Activated naive CD8-positive, alpha-beta T cell treated with anti-CD3 and anti-CD28 coated beads for 36 hours (primary cell): ENCODE data around the gene PGS1. TPM values are rescaled to one million over a fixed set of nuclear protein-coding genes. Genes with fewer than 3 reads are reported as not detected.

Experiments
- DNase-seq: peaks from one replicate; pipeline ENCODE4 v3.0.0; 2021
- H3K27ac Mint-ChIP-seq: one replicate; pipeline ENCODE4 v1.8.0; 2022; ENCODE audit warnings: mild to moderate bottlenecking, moderate library complexity, mixed read lengths
- H3K27me3 Mint-ChIP-seq: one replicate; pipeline ENCODE4 v1.8.0; 2022; ENCODE audit warnings: mild to moderate bottlenecking, mixed read lengths
- H3K36me3 Mint-ChIP-seq: one replicate; pipeline ENCODE4 v1.8.0; 2021; ENCODE audit warnings: mild to moderate bottlenecking, mixed read lengths
- H3K4me1 Mint-ChIP-seq: one replicate; pipeline ENCODE4 v1.8.0; 2021; ENCODE audit warnings: mixed read lengths
- H3K4me3 Mint-ChIP-seq: one replicate; pipeline ENCODE4 v1.8.0; 2022; ENCODE audit warnings: mild to moderate bottlenecking, moderate library complexity, mixed read lengths
- H3K9me3 Mint-ChIP-seq: one replicate; pipeline ENCODE4 v1.8.0; 2022; ENCODE audit warnings: mixed read lengths
- total RNA-seq, 2 experiments: library from RNA; stranded (reverse); gene quantifications; one replicate each; pipeline ENCODE4 v1.2.3, GENCODE V29; 2021

PGS1 gene
- total RNA-seq, 2 experiments from 2014 or later = 39.1 to 43.7 TPM

DNA sequence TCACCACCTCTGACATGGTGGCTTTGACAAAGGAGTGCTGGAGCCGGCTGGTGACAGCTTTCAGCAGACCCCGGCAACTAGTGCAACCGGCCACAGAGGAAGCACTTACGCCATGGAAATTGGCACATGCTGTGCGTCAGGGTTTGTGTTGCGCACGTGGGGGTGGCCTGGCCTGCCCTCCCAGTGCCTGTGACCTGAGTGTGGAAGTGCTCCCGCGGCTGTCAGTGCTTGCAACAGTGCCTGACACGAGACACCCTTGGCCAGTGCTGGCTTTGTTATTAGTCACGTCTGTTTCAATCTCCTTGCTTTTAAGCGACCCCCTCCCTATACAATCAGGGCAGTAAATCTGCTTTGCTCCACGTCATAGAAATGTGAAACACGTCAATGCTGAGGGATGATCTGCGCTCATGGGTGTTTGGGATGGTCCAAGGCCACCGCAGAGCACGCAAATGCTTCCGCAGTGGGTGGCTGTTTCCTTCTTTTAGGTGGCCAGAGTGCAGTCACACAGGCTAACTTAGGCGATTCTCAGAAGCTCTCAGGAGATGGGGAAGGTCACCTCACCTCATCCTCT lies 64.3 kb downstream of the PGS1 start:
- no peak for DNase-seq
- Mint-ChIP-seq H3K27ac (no peak overlapping the region), H3K4me1 (no peaks in the 10 kb centered on the region), H3K27me3 (no peaks in the 10 kb centered on the region), H3K9me3 (peaks cover 2% of the 10 kb centered on the region), H3K4me3 (no peak overlapping the region), H3K36me3 (no peaks in the 10 kb centered on the region)

DNA sequence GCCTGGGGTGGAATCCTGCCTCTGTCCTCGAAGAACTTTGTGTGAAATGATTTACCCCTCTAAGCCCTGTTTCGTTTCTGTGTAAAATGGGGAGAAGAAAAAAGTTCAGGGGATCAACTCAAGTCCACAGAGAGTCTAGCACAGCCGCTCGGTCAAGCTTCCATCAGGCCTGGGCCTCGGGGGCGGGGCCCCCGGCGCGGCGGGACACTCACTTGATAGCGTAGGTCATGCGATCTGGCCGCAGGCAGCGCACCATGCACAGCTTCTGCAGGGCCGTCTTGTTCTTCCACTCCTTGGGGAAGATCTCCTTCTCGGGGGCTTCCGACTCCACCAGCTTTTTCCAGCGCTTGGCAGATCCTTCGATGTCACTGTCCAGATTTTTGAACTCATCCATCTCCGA lies 65.9 kb downstream of the PGS1 start:
- no peak overlapping the region for H3K4me3 Mint-ChIP-seq
- H3K9me3 Mint-ChIP-seq = no peaks in the 10 kb centered on the region
- no peaks in the 10 kb centered on the region for H3K27me3 Mint-ChIP-seq
- no peak for DNase-seq
- H3K27ac Mint-ChIP-seq = no peak overlapping the region
- H3K4me1 Mint-ChIP-seq = no peaks in the 10 kb centered on the region
- no peaks in the 10 kb centered on the region for H3K36me3 Mint-ChIP-seq

DNA sequence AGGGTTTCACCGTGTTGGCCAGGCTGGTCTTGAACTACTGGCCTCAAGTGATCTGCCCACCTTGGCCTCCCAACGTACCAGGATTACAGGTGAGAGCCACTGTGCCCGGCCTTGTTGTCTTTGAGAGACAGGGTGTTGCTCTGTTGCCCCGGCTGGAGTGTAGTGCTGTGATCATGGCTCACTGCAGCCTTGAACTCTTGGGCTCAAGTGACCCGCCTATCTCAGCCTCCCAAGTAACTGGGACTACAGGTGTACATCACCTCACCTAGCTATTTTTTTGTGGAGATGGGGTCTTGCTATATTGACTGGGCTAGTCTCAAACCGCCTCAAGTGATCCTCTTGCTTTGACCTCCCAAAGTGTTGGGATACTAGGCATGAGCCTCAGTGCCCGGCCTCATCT lies 68.4 kb downstream of the PGS1 start:
- Mint-ChIP-seq H3K4me1 (peaks cover 2% of the 10 kb centered on the region), H3K9me3 (no peaks in the 10 kb centered on the region), H3K36me3 (no peaks in the 10 kb centered on the region), H3K4me3 (no peak overlapping the region), H3K27ac (no peak overlapping the region), H3K27me3 (no peaks in the 10 kb centered on the region)
- DNase-seq = no peak

DNA sequence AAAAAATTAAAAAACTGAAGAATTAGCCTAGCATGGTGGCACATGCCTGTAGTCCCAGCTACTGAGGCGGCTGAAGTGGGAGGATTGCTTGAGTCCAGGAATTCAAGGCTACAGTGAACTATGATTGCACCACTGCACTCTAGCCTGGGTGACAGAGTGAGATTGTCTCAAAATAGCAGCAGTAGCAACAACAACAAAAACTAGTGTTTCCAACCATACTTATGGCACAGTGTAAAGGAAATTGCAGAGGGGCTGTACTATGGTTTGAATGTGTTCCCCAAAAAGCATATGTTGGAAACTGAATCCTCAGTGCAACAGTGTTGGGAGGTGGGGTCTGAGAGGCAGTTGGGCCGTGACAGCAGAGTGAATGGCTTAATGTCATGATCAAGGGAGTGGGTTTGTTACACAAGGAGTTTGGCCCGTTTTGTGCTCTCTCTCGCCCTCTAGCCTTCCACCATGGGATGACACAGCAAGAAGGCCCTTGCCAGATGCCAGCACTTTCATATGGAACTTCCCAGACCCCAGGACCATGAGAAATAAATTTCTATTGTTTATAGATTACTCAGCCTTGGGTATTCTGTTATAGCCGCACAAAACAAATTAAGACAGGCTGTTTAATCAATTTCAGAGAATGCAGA lies 70.0 kb downstream of the PGS1 start:
- no peaks in the 10 kb centered on the region for H3K36me3 Mint-ChIP-seq
- H3K4me1 Mint-ChIP-seq = peaks cover 2% of the 10 kb centered on the region
- H3K9me3 Mint-ChIP-seq = no peaks in the 10 kb centered on the region
- H3K27me3 Mint-ChIP-seq = no peaks in the 10 kb centered on the region
- H3K27ac Mint-ChIP-seq = no peak overlapping the region
- H3K4me3 Mint-ChIP-seq = no peak overlapping the region
- DNase-seq = no peak

DNA sequence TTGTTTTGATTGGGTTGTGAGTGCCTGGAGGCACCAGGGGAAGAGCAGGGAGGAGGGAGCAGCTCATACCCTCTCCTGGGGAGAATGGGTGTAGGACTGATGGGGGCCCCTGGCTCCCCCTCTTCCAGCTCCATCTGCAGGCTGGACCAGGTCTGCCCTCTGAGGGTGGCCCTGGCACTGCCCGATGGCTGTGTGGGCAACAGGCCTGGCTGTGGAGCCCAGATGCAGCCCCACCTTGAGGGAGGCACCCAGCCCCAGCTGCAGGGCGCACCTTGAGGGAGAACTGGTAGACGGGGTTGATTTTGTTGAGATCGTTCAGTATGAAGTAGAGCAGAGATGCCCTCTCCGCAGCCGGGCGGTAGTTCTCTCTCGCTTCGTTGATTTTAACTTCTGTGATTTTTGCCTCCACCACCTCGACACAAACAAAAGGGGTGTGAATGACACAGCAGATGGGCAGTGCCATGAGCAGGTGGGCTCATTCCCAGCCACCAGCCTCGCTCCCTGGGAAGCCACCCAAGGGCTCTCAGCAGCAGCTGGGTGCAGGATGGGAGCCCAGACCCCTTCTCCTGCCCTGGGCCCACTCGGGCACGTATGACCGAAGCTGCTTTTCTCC lies 71.6 kb downstream of the PGS1 start:
- no peaks in the 10 kb centered on the region for H3K36me3 Mint-ChIP-seq
- peaks cover 2% of the 10 kb centered on the region for H3K4me1 Mint-ChIP-seq
- no peak overlapping the region for H3K27ac Mint-ChIP-seq
- H3K4me3 Mint-ChIP-seq = no peak overlapping the region
- no peaks in the 10 kb centered on the region for H3K9me3 Mint-ChIP-seq
- H3K27me3 Mint-ChIP-seq = no peaks in the 10 kb centered on the region
- DNase-seq = no peak

DNA sequence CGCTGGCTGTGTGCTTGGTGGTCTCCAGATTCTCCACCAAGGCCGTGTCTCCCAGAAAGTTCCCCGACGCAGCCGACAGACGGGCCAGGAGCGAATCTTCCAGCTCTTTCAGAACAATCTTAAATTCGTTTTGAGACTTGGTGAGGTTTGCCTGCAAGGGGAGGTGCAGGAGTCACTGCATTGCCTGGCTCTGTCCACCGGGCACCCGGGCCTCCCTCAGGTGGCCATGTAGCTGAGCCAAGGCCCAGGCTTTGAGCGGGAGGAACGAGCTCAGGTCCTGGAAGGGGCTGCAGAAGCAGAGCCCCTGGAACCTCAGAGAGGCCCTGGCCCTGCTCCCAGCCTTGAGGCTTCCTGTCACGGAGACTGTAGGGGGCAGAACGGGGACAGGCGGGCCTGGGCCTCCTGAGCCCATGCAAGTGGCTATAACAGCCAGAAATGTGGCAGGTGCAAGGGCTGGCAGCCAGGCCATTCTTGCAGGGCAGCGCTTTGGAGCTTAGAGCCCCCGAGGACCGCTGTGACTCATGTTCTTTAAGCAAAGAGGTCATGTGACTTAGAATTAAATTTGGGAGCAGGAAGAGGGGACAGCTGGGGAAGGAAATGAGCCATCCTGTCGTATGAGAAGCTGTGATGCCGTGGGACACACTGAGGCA lies 72.4 kb downstream of the PGS1 start:
- Mint-ChIP-seq H3K36me3 (no peaks in the 10 kb centered on the region), H3K4me3 (no peak overlapping the region), H3K27me3 (no peaks in the 10 kb centered on the region), H3K27ac (no peak overlapping the region), H3K9me3 (no peaks in the 10 kb centered on the region), H3K4me1 (peaks cover 2% of the 10 kb centered on the region)
- no peak for DNase-seq

DNA sequence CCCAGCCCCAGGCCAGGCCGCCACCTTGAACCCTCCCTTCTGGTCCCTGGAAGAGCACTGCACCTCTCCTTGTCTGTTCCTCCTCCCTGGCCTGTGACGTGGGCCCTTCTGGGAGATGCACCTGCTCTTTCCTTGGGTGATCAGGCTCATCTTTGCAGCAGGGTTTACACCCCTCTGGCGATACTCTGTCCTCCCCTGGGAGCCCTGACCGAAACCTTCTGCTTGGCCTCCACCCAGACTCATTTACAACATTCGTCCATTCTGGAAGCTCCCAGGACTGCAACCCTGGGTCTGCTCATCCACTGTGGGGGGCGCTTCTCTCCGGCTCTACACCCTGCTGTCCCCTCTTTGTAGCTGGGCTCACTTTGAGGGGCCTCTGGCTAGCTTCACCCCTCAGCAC lies 73.3 kb downstream of the PGS1 start:
- Mint-ChIP-seq H3K4me1 (peaks cover 2% of the 10 kb centered on the region), H3K9me3 (no peaks in the 10 kb centered on the region), H3K27me3 (no peaks in the 10 kb centered on the region), H3K4me3 (no peak overlapping the region), H3K27ac (no peak overlapping the region), H3K36me3 (no peaks in the 10 kb centered on the region)
- DNase-seq = no peak

DNA sequence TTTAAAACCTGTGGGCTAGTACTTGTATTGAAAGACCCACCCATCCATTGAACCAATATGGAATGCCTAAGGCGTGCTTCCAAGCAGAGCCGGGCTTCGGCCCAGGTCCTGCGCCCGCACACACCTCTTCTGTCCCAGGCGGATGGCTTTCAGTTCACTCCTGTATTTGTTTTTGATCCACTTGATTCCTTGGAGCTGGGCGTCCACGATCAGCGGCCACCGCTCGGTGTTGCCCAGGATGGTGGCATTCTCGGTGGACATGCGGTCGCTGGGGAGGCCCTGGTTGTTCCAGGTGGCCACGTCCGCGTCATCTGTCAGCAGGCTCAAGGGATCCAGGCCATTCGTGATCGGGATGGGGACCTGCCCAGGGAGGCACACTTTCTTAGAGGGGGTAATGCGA lies 75.9 kb downstream of the PGS1 start:
- Mint-ChIP-seq H3K27me3 (no peaks in the 10 kb centered on the region), H3K27ac (no peak overlapping the region), H3K4me3 (no peak overlapping the region), H3K4me1 (peaks cover 2% of the 10 kb centered on the region), H3K36me3 (no peaks in the 10 kb centered on the region), H3K9me3 (no peaks in the 10 kb centered on the region)
- no peak for DNase-seq

DNA sequence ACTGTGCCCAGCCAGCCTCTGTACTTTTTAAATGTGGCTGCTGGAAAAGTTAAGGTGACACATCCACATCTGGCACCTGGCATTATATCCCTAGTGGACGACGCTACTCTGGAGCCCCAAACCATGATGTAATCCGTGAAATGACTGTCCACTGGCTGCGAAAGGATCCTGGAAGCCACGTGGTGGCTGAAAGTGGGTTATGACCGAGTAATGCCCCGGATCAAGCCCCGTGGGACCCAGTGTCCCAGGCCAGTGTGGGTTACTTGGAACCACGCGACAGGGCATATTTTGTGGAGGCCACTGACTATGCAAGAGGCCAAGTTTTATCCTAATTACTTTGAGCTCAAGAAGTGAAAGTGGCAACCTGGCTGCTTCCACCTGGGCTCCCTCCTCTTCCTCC lies 79.6 kb downstream of the PGS1 start:
- no peak for DNase-seq
- no peaks in the 10 kb centered on the region for H3K4me1 Mint-ChIP-seq
- no peaks in the 10 kb centered on the region for H3K36me3 Mint-ChIP-seq
- H3K4me3 Mint-ChIP-seq = no peak overlapping the region
- H3K27ac Mint-ChIP-seq = no peak overlapping the region
- no peaks in the 10 kb centered on the region for H3K9me3 Mint-ChIP-seq
- no peaks in the 10 kb centered on the region for H3K27me3 Mint-ChIP-seq

DNA sequence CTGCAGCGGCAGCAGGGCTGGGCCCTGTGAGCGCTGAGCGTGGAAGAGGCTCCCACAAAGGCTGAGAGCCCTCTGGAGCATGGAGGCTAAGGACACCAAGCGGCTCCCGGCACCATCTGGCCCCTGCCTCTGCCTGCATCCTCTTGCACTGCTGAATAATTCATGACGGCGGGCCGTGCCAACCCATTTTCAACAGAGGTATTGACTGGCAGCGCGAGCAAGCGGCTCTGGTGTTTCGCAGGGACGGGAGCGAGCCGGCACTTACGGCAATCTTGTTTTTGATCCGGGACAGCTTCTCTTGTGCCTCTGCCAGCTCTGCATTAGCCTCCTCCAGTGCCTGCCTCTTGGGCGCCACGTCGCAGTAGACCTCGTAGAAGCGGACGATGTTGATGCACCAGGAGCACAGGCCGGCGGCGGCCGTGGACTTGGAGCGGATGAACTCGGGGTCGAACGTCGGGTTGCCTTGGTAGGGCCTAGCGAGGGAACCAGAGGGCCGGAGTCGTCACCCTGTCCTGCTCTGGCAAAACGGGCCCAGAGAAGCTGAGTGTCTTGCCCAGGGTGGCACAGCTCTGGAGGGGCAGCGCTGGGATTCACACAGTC lies 80.4 kb downstream of the PGS1 start:
- no peak for DNase-seq
- no peak overlapping the region for H3K4me3 Mint-ChIP-seq
- no peaks in the 10 kb centered on the region for H3K9me3 Mint-ChIP-seq
- H3K27me3 Mint-ChIP-seq = no peaks in the 10 kb centered on the region
- H3K4me1 Mint-ChIP-seq = no peaks in the 10 kb centered on the region
- no peaks in the 10 kb centered on the region for H3K36me3 Mint-ChIP-seq
- H3K27ac Mint-ChIP-seq = no peak overlapping the region

DNA sequence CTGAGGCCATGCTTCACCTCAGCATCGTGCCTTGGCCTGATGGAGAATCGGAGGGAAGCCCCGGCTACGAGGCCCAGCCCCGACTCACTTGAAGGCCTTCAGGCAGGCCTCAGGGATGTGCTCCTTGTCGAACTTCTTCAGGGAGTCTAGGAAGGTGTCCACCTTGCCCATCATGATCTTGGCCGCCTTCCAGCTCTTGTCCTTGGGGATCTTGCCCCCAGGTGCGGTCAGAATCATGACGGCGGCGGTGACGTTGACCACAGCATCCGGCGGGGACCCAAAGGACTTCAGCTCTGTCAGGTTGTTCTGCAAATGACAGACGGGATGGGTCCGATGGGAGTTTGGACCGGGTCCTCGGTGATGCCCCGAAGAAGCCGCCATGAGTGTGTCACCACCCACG lies 81.2 kb downstream of the PGS1 start:
- no peaks in the 10 kb centered on the region for H3K36me3 Mint-ChIP-seq
- H3K4me3 Mint-ChIP-seq = no peak overlapping the region
- DNase-seq = no peak
- H3K9me3 Mint-ChIP-seq = no peaks in the 10 kb centered on the region
- H3K4me1 Mint-ChIP-seq = no peaks in the 10 kb centered on the region
- no peak overlapping the region for H3K27ac Mint-ChIP-seq
- no peaks in the 10 kb centered on the region for H3K27me3 Mint-ChIP-seq

DNA sequence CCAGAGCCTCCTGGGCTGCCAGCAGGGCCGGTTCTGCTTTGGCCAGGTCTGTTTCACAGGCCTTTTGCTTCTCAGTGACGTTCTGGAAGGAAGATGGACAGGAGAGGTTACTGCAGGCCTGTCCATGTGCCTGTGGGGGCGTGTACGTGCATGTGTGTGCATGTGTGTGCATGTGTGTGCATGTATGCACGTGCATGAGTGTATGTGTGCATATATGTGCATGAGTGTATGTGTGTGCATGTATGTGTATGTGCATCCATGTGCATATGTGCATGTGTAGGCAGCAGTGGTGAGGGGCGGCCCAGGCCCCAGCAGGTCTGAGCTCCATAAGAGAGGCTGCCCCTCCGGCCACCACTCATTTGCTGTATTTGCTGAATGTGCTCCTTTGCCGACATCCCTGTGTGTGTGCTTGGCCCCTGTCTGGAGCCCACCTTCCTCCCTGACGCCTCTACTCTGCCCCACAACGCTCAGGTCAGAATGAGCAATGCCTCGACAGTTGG lies 81.8 kb downstream of the PGS1 start:
- no peaks in the 10 kb centered on the region for H3K4me1 Mint-ChIP-seq
- H3K27ac Mint-ChIP-seq = no peak overlapping the region
- H3K36me3 Mint-ChIP-seq = no peaks in the 10 kb centered on the region
- DNase-seq = no peak
- no peaks in the 10 kb centered on the region for H3K27me3 Mint-ChIP-seq
- H3K9me3 Mint-ChIP-seq = no peaks in the 10 kb centered on the region
- H3K4me3 Mint-ChIP-seq = no peak overlapping the region

DNA sequence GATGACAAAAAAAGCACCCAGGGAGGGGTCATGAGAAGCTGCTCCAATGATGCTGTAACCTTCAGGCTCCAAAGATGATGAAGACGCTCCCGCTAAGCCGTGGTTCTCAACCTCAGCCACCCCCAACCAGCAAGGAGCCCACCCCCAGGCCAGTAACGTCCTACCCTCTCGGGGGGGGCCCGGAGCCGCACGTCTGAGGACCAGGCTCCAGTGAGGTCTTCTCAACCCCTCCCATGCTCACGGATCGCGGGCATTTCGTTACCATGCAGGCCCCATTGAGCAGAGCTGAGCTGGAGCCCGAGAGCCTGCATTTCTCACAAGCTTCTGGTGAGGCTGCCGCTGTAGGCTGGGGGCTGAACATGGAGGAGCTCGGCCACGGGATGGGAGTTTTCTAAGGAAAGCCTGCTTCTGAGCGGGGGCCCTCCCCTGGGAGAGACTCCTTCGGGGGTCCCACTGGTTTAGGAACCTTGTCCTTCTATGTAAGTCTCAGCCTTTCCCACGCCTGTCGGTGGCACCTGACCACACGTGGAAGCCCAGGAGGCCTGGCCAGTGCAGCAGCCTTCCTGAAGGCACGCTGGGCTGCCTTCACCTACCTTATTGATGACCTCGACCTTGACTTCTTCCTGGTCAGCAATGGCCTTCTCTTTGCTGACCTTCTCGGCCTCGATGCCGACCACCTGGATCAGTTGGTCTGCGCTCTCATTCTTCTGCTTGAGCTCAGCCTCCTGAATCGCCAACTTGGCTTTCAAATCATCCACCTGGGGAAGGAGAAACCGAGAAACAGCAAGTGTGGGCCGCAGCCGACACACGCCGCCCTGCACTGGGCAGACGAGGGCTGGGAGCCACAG lies 82.7 kb downstream of the PGS1 start:
- no peaks in the 10 kb centered on the region for H3K36me3 Mint-ChIP-seq
- no peaks in the 10 kb centered on the region for H3K27me3 Mint-ChIP-seq
- no peak for DNase-seq
- H3K27ac Mint-ChIP-seq = no peak overlapping the region
- no peak overlapping the region for H3K4me3 Mint-ChIP-seq
- no peaks in the 10 kb centered on the region for H3K9me3 Mint-ChIP-seq
- no peaks in the 10 kb centered on the region for H3K4me1 Mint-ChIP-seq

DNA sequence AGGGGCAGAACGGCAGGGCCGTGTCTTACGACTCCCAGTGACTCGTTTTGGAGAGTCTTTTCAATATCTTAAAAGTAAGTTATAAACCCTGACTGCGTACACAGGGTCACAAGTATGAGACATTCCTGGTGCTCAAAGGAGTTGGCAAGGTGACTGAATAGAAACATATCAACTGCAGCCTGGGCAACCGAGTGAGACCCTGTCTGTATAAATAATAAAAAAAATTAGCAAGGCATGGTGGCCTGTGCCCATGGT lies 83.3 kb downstream of the PGS1 start:
- Mint-ChIP-seq H3K4me3 (no peak overlapping the region), H3K36me3 (no peaks in the 10 kb centered on the region), H3K27me3 (no peaks in the 10 kb centered on the region), H3K9me3 (no peaks in the 10 kb centered on the region), H3K4me1 (no peaks in the 10 kb centered on the region), H3K27ac (no peak overlapping the region)
- no peak for DNase-seq

DNA sequence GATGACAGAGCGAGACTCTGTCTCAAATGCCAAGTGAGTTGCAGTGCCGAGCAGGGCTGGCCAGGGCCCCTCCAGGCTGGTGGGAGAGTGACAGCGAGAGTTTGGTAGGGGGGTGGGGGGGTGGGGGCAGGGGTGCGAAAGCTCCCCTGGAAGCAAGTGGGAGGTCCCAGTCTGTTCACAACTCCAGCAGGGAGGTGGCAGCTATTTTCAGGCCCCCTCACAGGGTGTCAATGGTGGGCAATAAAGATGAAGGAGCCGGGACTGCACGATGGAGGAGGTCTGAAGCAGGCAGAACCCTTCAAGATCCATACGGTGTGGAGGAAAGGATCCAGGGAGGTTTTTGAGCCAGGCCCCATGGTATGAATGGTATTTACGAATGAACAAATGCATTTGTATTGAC lies 83.7 kb downstream of the PGS1 start:
- H3K9me3 Mint-ChIP-seq = no peaks in the 10 kb centered on the region
- H3K27ac Mint-ChIP-seq = no peak overlapping the region

More for the DNA sequence above, 83.7 kb downstream of the PGS1 start:
- no peak for DNase-seq
- no peaks in the 10 kb centered on the region for H3K4me1 Mint-ChIP-seq
- no peak overlapping the region for H3K4me3 Mint-ChIP-seq
- H3K36me3 Mint-ChIP-seq = no peaks in the 10 kb centered on the region
- no peaks in the 10 kb centered on the region for H3K27me3 Mint-ChIP-seq
